ENCODE data around the gene M1AP. TPM values are rescaled to one million over a fixed set of nuclear protein-coding genes. Genes with fewer than 3 reads are reported as not detected.

M1AP gene
- total and polyA plus RNA-seq, 2 of the 8 experiments (the other 6 are each of a cell fraction or from before 2014, with no cell fraction given), result 4.8 TPM

DNA sequence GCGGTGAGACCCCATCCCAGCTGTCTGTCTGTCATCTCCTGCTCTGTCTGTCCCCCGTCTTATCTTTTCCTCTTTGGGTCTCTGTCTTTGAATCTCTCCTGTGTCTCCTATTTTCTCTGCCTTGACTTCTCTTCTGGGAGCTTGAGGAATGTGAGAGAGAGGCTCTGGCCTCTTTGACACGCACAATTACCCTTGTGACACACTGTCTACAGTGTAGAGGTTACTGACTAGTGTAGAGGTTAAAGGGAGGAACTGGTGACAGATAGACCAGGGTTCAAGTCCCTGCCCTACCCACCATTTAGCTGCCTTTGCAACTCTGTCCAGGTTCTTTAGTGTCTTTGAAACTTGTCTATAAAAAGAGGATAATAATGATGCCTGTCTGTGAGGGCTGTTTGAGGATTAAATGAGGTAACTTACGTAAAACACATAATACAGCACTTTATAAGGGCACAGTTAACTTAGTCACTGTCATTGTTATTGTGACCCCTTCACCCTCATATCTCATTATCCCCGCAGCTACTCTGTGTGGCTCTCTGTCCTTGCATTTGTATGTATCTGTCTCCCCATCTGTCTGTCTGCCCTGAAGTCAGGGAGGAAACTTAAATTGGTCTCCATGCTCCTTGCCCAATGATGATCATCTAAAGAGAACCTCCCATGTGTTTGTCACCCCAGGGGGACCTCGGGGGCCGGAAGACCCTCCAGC lies 25.8 kb upstream of the M1AP start:
- Histone ChIP-seq H3K18ac (ENCODE audit: extremely low read depth, low read length) (no peak overlapping the region), H4K20me1 (replicated peaks in 1 of 2; ENCODE audit: control insufficient read depth in 1 of 2, insufficient read depth in 2 of 2, low read length in 2 of 2) (peaks cover 0 to 2% of the 10 kb centered on the region in 2 experiments), H2BK120ac (replicated peaks; ENCODE audit: low read depth, low read length) (no peak overlapping the region), H2BK5ac (ENCODE audit: low read depth, low read length) (no peak overlapping the region), H2BK20ac (ENCODE audit: low read length) (no peak overlapping the region), H3K9me3 (ENCODE audit: insufficient read depth in 2 of 2, low read depth in 1 of 2, low read length in 1 of 2) (no peaks in the 10 kb centered on the region), H3K14ac (ENCODE audit: insufficient read length) (no peak overlapping the region), H2AFZ (ENCODE audit: low read length) (no peak overlapping the region), H3K79me2 (ENCODE audit: control insufficient read depth in 1 of 2, insufficient read depth in 2 of 2, low read length in 2 of 2) (no peaks in the 10 kb centered on the region), H3K27me3 (replicated peaks in 1 of 4; ENCODE audit: control insufficient read depth in 3 of 4, extremely low read depth in 1 of 4, insufficient read depth in 3 of 4, low read length in 3 of 4) (no peaks in the 10 kb centered on the region; a peak in 1 of 7 replicates), H3K23me2 (ENCODE audit: low read depth, low read length) (no peaks in the 10 kb centered on the region), H3K56ac (replicated peaks; ENCODE audit: insufficient read length, low read depth, low read length) (no peak overlapping the region), H2AK5ac (ENCODE audit: low read depth, low read length) (no peak overlapping the region), H3K9ac (replicated peaks in 1 of 4; ENCODE audit: extremely low read depth in 1 of 4, low read depth in 3 of 4, low read length in 3 of 4) (no peak overlapping the region), H4K91ac (replicated peaks; ENCODE audit: insufficient read length, low read length) (no peak overlapping the region), H3K36me3 (ENCODE audit: control insufficient read depth in 2 of 4, insufficient read depth in 4 of 4, low read length in 3 of 4) (no peaks in the 10 kb centered on the region), H4K8ac (ENCODE audit: extremely low read depth, insufficient read depth, low read length) (no peak overlapping the region), H3K23ac (ENCODE audit: insufficient read length) (no peak overlapping the region), H3K4ac (replicated peaks; ENCODE audit: insufficient read length, low read depth, low read length) (no peak overlapping the region), H3K27ac (ENCODE audit: low read depth, low read length) (no peak overlapping the region), H4K5ac (ENCODE audit: insufficient read length, low read depth, low read length) (no peak overlapping the region), H3K4me2 (ENCODE audit: insufficient read depth in 1 of 2, low read depth in 2 of 2, low read length in 2 of 2) (no peak overlapping the region), H3K79me1 (ENCODE audit: low read depth, low read length) (no peaks in the 10 kb centered on the region), H2BK12ac (ENCODE audit: low read depth, low read length) (no peak overlapping the region), H3K4me3 (ENCODE audit: extremely low read depth in 1 of 4, insufficient read depth in 2 of 4, low read depth in 3 of 4, low read length in 4 of 4) (no peak overlapping the region), H2BK15ac (ENCODE audit: low read length) (no peak overlapping the region), H3K4me1 (replicated peaks in 1 of 4; ENCODE audit: control insufficient read depth in 3 of 4, insufficient read depth in 4 of 4, low read length in 3 of 4) (no peaks in the 10 kb centered on the region)
- TF ChIP-seq FOSL1 (IDR thresholded peaks at IDR 0.05; ENCODE audit: insufficient read depth, low read depth, low read length), result no peak
- TF ChIP-seq CEBPB (IDR thresholded peaks at IDR 0.05; ENCODE audit: low read depth, low read length), result no peak
- TF ChIP-seq SRF (IDR thresholded peaks at IDR 0.05; ENCODE audit: low read depth, low read length), result no peak
- TF ChIP-seq CBX8 (IDR thresholded peaks at IDR 0.05; ENCODE audit: borderline replicate concordance, low read depth, low read length), result no peak
- no peak for FAIRE-seq
- 84% methylated on average over 7 of the region's 7 CpGs; no CpG with 5 or more reads in 1 of the 2 experiments for WGBS, 2 experiments (ENCODE audit: extremely low coverage in 1 of 2, insufficient coverage in 1 of 2, insufficient read length in 1 of 2, insufficient replicate concordance in 2 of 2, low coverage in 1 of 2, low lambda C conversion rate in 2 of 2, missing lambda C conversion rate in 1 of 2)
- DNase-seq (ENCODE audit: low read depth in 1 of 2, low spot score in 2 of 2), result peak in 1 of 2 experiments; percentile 23
- ChIA-PET POLR2A (ENCODE audit: partially characterized antibody) (no interaction called here), CTCF (ENCODE audit: partially characterized antibody) (interaction anchor here (0.7 to 2.2 kb wide), 3 partner anchors 17 to 199 kb away, joined by 3 to 8 read pairs (median 6); no protein-coding TSS in a partner anchor)
